Hepatocyte (in vitro differentiated cells): ENCODE data around the gene LMOD1.

Experiments
- EZH2 ChIP-seq: fragments of 200-600 bp; sonication (generic); IDR thresholded peaks from 2 replicates; pipeline ENCODE4 v1.6.1; 2016; ENCODE audit warnings: antibody characterized with exemption, mild to moderate bottlenecking, borderline replicate concordance
- EZH2phosphoT487 ChIP-seq: fragments of 200-600 bp; sonication (generic); IDR thresholded peaks from one replicate; pipeline ENCODE4 v1.6.1; 2018; ENCODE audit warnings: antibody characterized with exemption, mild to moderate bottlenecking, low read depth, moderate library complexity; ENCODE audit not compliant: unreplicated experiment, severe bottlenecking
- TF ChIP-seq, protein P1 (sequence below): fragments of 200-600 bp; sonication (generic); IDR thresholded peaks from 2 replicates; pipeline ENCODE4 v1.5.1; 2016; ENCODE audit warnings: antibody characterized with exemption, mild to moderate bottlenecking; ENCODE audit not compliant: poor library complexity

DNA sequence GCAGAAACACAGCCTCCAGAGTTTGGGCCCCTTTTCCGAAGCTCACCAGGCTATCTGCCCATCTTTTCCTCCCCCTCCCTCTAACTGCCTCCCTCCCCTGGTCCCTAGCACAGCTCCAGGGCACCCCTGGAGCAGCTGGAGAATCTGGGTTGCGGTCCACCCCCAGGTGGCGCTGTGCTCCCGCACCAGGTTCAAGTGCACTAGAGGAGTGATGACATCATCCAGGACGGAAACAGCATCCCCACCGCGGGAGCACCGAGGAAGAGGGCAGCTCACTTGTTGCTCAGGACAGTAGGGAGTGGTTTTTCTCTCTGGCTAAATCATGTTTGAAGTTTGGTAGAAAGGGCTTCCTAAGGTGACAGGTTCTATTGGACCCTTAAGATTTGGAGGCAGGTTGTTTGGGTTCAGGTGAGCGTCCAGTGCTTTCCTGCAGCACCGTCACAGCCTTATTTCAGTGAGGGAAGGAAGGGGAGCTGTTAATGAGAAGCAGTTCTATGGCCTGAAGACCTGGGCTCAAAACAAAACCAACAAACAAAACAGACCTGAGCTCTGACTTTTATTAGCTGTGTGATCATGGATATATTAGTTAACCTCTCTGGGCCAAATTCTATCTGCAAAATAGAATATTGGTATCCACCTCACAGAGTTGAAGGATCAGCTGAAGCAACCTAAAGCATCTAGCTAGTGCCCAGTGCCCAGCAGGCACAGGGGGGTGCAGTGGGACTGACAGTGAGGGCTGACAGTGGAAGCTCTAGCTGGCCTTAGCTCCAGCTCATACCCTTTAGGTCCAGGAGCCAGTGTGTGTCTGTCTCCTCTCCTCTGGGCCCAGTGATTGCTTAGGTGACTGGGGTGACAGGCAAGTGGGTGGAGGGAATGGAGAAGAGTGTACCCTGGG lies 50.2 kb downstream of the LMOD1 start:
- TF ChIP-seq, protein P1, sequence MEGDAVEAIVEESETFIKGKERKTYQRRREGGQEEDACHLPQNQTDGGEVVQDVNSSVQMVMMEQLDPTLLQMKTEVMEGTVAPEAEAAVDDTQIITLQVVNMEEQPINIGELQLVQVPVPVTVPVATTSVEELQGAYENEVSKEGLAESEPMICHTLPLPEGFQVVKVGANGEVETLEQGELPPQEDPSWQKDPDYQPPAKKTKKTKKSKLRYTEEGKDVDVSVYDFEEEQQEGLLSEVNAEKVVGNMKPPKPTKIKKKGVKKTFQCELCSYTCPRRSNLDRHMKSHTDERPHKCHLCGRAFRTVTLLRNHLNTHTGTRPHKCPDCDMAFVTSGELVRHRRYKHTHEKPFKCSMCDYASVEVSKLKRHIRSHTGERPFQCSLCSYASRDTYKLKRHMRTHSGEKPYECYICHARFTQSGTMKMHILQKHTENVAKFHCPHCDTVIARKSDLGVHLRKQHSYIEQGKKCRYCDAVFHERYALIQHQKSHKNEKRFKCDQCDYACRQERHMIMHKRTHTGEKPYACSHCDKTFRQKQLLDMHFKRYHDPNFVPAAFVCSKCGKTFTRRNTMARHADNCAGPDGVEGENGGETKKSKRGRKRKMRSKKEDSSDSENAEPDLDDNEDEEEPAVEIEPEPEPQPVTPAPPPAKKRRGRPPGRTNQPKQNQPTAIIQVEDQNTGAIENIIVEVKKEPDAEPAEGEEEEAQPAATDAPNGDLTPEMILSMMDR = peak; percentile 97
- no peak for TF ChIP-seq EZH2
- TF ChIP-seq EZH2phosphoT487 = no peak
